T1000 (cell line): ENCODE measurements around the gene GBX2.
A peak's percentile ranks its signal among the peaks of the same experiment; 100 is the strongest.

Experiments
- DNase-seq: peaks from one replicate; lab custom pipeline; 2025; ENCODE audit warnings: mixed read lengths; lab: John Stamatoyannopoulos, UW

The GBX2 gene

GRCh38 chr2:236167297-236168109 is 683 bp downstream of the GBX2 start:
- DNase-seq = peak; percentile 23

GRCh38 chr2:236166796-236167296 is 1.3 kb downstream of the GBX2 start:
- no peak for DNase-seq

GRCh38 chr2:236165842-236166795 is 2.1 kb downstream of the GBX2 start:
- no peak for DNase-seq

- DNase-seq = no peak
Observed at GRCh38 chr2:236164925-236165841, 3.0 kb downstream of the GBX2 start.

- peak; percentile 10 for DNase-seq
Observed at GRCh38 chr2:236164201-236164924, 3.8 kb downstream of the GBX2 start.

GRCh38 chr2:236163471-236164200 is 4.5 kb downstream of the GBX2 start:
- DNase-seq = no peak

- no peak for DNase-seq
Observed at GRCh38 chr2:236162882-236163470, 5.2 kb downstream of the GBX2 start.

GRCh38 chr2:236162031-236162845 is 5.9 kb downstream of the GBX2 start:
- DNase-seq = no peak

GRCh38 chr2:236161531-236161930 is 6.7 kb downstream of the GBX2 start:
- DNase-seq = no peak

- no peak for DNase-seq
Observed at GRCh38 chr2:236161082-236161462, 7.1 kb downstream of the GBX2 start.

- no peak for DNase-seq
Observed at GRCh38 chr2:236160366-236161081, 7.7 kb downstream of the GBX2 start.

GRCh38 chr2:236159778-236160170 is 8.4 kb downstream of the GBX2 start:
- DNase-seq = no peak

- DNase-seq = no peak
Observed at GRCh38 chr2:236158969-236159777, 9.0 kb downstream of the GBX2 start.

GRCh38 chr2:236157815-236158498 is 10.2 kb downstream of the GBX2 start:
- no peak for DNase-seq

- DNase-seq = no peak
Observed at GRCh38 chr2:236157366-236157765, 10.8 kb downstream of the GBX2 start.

- no peak for DNase-seq
Observed at GRCh38 chr2:236156860-236157194, 11.4 kb downstream of the GBX2 start.
